HG03064 (cell line): ENCODE data around the gene MPP7.
"Not testable (repeated sequence)": the region's sequence is repeated elsewhere in the genome, so short reads cannot be mapped to it uniquely, and the experiment has no call there.

Experiments used
- ATAC-seq: cut with Tn5 transposase; IDR thresholded peaks from one replicate; pipeline ENCODE4 v1.9.1; 2021; ENCODE audit warnings: low read depth; ENCODE audit not compliant: unreplicated experiment

MPP7 gene

DNA sequence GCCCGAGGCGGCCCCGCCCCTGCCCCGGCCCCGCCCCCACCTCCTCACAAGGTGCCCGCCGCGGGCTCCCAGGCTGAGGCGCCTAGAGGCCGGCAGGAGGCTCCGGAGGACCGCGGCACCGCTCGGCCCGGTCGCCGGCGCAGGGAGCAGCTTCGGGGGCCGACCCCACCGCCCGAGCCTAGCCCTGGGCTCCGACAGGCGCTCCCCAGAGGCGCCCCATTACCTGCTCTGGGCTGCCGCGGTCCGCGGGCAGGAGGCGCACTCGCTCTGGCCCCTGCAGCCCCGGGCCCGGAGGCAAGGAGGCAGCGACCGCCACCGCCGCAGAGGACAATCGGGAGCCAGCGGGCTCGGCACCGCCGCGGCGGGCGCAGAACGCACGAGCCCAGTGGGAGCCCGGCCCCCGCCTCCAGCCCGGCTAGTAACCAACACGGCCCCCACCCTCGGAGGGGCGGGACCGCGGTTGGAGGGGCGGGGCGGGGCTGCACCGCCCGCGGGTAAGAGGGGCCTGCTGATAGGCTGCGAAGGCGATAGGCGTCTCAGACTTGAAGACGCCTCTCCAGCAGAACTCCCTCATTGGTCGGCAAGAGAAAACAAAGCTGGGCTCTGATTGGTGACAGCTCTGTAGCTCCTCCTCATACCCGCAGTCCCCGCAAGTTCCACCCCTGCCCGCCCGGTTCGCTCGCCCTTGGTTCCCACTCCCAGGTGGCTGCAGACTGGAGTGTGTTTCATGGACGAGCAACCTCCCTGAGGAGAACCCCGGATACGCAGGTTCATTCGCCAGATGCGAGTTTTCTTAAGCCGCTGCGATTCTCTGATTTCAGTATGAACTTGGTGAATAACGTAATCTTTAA, at the start of gene MPP7:
Gene MPP7, minus strand, starts transcription at position 427 of the 851 bp plus-strand sequence. CDS start 64,460 bp downstream, outside the sequence.
- peak; percentile 100 for ATAC-seq

DNA sequence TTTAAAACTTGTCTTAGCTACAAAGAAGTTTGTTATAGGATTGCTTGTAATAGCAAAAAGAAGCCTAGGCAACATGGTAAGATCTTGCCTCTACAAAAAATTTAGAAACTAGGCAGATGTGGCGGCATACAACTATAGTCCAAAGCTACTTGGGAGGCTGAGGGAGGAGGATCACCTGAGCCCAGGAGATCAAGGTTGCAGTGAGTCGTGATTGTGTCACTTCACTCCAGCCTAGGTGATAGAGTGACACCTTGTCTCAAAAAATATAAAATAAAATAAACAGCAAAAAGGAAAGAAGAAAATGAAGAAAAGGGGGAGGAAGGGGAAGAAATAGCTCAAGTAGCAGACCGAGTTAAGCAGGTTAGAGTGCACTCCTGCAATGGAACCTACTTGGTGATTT, 47.0 kb upstream of the MPP7 start:
- ATAC-seq, result no peak

DNA sequence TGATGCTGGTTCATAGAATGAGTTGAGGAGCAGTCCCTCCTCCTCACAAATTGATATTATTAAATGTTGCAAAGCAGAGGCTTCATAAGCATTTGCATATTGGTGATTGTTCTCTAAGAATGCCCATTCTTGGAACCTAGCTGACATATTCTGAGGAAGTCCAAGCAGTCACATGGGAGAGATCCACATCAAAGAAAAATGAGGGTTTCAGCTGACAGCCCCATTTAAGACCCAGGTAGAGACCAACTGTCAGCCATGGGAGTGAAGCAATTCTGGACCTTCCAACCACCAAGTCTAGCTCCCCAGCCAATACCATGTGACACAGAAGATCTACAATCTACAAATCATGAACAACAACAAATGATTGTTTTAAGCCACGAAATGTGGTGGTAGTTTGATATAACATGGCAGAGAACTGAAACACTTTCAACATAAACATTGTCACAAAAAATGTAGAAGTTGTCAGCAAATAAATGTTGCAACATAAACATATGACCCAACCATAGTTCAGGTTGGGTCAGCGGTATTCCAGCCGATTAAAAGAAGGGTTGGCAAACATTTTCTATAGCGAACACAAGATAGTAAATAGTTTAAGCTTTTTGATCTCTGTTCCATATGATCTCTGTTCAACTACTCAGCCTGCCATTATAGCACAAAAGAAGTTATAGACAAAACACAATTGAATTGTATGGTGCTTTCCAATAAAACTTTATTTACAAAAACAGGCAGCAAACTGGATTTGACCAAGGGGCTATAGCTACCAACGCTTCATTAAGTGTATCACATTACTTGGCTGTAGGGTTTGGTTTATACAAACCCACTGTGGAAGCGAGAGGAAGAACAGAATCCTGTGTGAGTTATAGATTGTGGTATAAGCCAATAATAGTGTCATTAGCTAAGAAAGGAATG, 41.4 kb upstream of the MPP7 start:
- no peak for ATAC-seq

DNA sequence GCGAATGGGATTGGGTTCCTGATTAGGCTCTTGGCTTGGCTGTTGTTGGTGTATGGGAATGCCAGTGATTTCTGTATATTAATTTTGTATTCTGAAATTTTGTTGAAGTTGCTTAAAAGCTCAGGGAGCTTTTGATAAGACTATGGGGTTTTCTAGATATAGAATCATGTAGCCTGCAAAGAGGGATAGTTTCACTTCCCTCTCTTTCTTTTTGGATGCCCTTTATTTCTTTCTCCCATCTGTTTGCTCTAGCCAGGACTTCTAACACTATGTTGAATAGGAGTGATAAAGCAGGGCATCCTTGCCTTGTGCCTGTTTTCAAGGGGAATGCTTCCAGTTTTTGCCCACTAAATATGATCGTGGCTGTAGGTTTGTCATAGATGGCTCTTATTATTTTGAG, 40.4 kb upstream of the MPP7 start:
- ATAC-seq, result no peak

DNA sequence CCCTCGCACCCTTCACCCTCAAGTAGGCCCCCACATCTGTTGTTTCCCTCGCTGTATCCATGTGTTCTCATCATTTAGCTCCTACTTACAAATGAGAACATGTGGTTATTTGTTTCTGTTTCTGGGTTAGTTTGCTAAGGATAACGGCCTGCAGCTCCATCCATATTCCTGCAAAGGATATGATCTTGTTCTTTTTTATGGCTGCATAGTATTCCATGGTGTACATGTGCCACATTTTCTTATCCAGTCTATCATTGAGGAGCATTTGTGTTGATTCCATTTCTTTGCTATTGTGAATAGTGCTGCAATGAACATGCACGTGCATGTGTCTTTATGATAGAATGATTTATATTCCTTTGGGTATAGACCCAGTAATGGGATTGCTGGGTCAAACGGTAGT, 38.8 kb upstream of the MPP7 start:
- ATAC-seq, result not testable (repeated sequence)

DNA sequence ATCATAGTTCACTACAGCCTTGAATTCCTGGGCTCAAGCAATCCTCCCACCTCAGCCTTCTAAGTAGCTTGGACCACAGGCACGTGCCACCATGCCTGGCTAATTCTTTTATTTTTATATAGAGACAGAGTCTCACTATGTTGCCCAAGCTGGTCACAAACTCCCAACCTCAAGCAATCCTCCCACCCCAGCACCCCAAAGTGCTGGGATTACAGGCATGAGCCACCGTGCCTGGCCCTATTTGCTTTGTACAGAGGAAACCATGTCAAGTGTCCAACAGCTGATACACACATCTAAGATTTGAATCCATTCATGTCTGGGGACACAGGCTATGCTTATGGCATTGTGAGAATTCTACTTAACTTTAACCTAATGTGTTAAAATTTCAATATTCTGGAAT, 29.9 kb upstream of the MPP7 start:
- no peak for ATAC-seq

DNA sequence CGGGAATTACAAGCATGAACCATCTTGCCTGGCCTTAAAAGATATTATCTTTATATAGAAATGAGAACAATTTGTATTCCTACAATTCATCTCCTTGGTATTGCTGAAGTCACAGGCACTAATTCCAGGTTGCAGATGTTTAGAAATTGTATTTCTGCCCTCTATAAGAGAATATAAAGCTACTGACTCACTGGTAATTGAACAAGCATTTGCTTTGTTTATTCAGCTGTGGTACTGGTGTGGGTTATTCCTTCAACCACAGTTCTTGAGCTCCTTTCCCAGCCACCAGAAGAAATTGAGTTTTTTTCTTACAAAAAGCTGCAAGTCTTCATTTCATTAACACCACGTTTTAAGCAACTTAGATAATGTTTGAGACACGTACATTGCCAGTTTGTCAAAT, 29.0 kb upstream of the MPP7 start:
- no peak for ATAC-seq

DNA sequence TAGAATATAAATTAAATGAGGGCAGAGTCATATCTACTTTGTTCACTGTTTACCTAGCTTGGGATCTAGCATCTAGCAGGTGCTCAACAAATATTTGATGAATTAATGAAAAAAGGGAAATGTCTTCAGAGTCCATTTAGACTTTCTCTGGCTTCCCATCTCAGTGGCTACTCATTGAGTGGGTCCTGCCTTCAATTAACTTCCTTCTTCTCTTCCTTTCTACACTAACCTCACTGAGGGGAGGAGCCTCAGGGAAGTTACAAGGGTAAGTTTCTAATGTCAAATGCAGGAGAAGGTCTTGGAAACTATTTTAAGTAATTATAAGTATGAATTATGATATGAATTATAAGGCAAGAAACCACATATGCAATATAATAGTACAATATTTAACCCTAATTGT, 28.2 kb upstream of the MPP7 start:
- no peak for ATAC-seq

DNA sequence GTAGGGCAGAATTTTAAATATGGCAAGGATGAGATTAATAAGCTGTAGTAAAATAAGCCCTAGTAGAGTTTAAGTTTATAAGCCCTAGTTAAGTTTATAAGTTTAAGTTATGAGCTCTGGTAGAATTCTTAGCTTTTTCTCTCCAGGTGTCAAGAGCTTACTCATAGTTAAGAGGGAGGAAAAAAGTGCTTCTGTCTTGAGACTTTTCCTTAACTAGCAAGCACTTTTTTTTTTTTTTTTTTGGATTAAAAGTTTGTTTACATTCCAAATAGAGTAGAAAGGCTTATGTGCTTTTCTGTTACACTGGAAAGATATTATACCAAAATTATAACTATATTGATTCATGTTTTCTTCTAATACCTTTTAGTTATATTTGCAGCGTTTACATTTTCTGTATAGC, 25.5 kb upstream of the MPP7 start:
- no peak for ATAC-seq

DNA sequence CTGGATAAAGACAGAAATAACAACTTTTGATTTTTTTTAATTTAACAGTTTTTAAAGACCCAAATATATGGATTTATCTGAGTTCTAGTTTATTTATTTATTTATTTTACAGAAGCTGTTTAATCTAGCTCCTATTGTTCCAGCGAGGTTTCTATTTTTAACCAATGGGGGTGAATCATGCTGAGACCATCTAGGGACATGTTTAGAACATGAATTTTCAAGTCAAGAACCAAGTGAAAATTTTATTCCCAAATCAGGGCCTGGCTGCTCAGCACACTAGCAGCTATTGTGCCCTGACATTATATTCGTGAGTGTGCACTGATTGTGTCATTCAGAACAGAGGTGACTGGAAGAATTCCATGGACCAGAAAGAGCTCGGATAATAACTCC, 24.6 kb upstream of the MPP7 start:
- ATAC-seq, result no peak

DNA sequence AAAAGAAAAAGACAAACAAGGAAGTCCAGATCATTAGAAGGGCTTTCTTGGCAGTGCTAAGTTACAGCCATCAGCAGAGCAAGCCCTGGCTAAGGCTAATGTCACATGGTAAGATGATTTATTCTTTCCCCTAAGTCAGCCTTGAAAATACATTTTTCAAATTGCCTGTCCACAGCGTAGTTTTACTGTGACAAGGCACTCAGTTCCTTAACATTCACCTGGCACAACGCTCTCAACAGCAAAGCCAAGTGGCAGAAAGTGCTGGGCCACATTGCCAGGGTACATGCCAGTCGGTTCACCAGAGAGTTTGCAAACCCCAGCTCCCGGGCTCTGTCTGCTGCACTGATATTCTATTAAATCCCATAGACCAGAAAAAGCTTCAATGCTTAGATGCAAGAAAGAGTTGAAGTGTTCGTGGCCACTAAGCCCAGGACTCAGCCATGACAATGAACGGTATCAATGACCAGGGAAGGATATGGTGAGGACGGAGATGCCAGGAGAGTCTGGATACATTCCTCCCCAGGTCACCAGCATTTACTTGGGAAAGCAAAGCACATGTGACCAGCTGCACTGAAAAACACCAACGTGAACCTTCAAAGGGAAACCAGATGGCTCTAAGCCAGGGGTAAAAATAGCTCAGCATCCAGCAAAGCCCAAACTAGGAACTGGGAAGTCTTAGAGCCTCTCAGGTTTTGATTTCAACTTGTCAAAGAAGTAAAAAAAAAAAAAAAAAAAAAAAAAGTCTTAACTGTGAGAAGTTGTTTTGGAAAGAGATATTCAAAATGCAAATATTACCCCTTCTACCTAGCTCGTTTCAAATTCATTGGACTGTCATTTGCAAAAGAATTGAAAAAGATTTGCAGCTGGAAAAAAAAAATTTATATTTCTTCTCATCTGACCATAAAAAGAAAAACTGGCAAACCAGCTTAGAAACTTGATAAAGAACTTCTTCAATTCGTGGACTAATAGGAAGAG, 23.9 kb upstream of the MPP7 start:
- no peak for ATAC-seq

DNA sequence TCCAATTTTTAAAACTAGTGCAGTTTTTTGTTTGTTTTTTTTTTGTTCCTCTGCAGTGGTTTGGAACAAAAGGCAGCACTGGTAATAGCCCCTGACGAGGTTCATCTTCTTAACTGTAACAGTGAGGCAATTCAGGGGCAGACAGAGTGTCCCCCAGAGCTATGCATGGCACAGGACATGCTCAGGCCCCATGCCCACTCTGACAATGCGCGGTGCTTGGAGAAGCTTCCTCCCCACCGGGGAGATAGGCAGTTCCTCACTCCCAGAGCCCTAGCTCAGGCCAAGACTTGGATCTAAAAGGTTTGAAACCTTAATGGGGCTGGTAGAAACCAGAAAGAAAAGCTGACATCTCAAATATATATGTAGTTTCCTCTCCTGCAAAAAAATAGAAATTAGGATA, 17.9 kb upstream of the MPP7 start:
- ATAC-seq, result no peak

DNA sequence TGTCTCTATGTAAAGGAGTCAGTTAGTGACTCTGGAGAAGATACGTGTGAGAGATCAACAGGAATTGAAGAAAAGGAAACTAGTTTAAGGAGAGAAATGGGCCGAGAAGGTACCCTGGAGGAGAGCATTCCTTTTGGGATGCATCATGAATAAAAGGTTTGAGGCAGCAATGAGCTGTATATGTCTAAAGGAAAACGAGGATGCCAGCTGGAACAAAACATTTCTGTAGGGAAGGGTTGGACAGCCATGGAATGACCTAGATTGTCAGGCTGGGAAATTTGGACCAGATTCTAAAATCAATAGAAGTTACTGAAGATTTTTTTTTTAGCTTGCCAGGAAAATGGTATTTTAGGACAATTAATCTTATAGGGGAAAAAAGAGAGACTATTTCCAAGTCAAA, 17.2 kb upstream of the MPP7 start:
- no peak for ATAC-seq

DNA sequence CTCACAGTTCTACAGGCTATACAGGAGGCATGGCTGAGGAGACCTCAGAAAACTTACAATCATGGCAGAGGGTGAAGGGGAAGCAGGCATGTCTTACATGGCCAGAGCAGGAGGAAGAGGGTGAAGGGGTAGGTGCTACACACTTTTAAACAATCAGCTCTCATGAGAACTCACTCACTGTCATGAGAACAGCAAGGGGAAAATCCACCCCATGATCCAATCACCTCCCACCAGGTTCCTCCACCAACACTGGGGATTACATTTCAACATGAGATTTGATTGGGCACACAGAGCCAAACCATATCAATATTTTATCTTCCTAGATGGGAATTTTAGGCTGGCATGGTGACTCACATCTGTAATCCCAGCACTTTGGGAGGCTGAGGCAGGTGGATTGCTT, 16.2 kb upstream of the MPP7 start:
- ATAC-seq, result not testable (repeated sequence)

DNA sequence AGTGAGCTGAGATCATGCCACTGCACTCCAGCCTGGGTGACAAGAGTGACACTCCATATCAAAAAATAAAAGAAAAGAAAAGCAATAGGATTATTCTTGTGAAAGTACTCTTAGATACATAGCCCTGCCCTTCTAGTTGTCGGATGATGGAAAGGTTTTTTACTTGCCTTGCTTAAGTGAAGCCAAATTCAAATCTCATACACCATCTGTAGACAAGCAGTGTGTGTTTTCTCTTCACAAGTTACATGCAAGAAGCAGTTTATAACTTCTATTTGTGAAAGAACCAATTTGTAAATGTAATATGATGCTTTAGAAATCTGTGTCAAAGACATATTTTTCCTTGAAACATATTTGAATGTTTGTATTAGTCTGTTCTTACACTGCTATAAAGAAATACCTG, 15.8 kb upstream of the MPP7 start:
- no peak for ATAC-seq

DNA sequence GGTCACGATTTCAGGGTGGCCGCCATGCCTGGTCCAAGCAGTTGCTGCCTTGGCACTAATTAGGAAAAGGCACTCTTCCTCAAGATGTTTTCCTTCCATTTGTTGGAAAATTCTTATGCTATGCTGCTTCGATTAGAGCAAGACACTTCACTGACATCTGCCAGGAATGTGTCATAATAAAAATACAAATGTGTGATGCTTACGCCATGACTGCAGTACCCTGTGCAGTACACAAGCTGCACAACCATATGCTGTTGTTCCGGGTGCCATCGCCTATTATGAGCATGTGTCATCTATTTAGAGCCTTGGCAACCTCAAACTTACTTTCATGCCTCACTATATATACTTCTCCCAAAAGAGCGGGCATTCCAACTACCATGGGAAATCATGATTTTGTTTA, 14.9 kb upstream of the MPP7 start:
- no peak for ATAC-seq

DNA sequence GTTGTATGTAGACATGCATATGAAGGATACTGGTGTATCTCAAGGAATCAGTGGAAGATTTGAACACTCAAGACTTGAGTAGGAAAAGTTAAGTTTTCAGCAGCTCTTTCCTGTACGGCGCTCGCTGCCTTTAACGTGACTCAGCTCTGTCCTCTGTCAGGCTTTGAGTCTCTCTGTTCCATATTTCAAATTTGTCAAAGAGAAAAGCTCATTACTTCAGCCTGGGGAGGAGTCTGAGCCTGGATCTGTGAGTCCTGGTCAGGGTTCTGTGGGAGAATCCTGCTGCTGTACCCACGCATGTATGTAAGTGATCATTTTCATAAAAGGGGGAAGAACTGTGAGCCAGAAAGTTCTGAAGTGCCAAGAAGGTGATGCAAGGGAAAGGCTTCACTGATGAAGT, 13.8 kb upstream of the MPP7 start:
- no peak for ATAC-seq

DNA sequence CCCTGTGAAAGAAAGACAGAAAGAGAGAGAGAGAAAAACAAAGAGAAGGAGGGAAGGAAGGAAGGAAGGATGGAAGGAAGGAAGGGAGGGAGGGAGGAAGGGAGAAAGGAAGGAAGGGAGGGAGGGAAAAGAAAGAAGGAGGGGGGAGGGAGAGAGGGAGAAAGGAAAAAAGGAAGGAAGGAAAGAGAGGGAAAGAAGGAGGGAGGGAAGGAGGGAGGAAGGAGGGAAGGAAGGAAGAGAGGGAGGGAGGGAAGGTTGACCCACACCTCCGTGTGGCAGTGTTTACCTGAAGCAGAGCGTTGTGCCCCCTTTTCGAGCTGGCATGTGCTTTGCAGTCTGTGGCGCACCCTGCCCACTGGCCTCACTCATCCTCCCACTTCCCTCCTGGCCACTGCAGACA, 12.3 kb upstream of the MPP7 start:
- ATAC-seq, result no peak

DNA sequence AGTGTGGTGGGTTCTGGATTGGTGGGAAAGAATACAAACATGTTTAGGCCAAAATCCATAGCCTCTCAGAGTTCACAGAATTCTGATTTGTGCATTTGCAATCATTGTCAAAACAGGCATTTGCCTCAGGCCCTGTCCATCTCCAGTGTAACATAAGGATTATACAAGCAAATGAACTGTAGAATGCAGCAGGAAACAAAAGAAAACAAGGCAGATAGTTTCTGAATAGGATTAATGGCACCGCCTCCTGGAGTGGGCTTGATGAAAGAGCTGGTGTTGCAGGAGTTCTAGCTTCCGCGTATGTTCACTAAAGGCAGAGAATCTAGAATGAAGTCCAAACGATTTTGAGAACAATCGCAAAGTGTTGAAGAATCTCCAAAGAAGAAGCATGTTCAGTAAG, 11.3 kb upstream of the MPP7 start:
- ATAC-seq, result no peak

DNA sequence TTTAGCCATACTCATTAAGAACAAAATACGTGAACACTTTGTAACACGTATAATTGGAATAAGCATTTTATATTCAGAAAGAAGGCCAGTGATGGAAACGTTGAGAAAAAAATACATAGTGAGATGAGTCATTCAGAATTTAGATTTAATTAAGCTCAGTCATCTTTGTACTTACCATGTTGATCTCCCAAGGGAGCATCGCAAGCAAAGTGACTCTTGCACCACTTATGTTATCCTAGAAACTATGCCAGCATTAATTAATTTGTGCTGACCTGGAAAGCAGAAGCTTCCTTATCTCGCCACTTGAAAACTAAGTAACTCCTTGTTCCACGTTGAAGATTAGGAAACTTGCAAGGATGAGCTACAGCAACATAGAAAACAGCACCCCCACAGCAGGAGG, 9.7 kb upstream of the MPP7 start:
- no peak for ATAC-seq

DNA sequence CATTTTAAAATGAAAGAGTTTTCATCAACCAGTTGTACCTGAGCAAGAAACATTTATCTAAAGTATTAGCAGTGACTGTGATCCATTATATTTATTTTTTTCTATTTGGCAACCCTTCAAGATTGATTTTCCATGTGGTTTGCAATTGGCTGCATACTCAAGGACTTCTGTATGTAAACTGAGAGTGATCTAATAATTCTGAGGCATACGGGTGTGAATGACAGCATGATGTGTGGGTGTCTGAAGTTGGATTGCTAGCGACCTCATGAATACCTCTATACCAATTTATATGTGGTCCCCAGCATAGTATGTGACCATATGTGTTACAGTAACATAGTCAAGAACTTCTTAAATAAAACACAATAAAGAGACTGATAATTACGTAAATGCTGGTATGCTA, 8.2 kb upstream of the MPP7 start:
- ATAC-seq, result no peak
